ENCODE results near the gene CLCN1. TPM values are rescaled to one million over a fixed set of nuclear protein-coding genes. Genes with fewer than 3 reads are reported as not detected.
A peak's percentile ranks its signal among the peaks of the same experiment; 100 is the strongest.

Gene CLCN1
- total RNA-seq, 5 donors from 2014 or later (not counting 1 experiment from before 2014, with no cell fraction given) = not detected

- Histone ChIP-seq H3K9me3 (no peaks in the 10 kb centered on the region), H3K36me3 (ENCODE audit: control insufficient read depth in 2 of 2, extremely low read depth in 1 of 2, insufficient read depth in 1 of 2, low read length in 1 of 2) (no peaks in the 10 kb centered on the region), H3K4me3 (ENCODE audit: control insufficient read depth in 1 of 2, extremely low read depth in 1 of 2, low read length in 1 of 2) (no peak overlapping the region), H3K27ac (ENCODE audit: low read length) (no peak overlapping the region), H3K27me3 (replicated peaks in 1 of 2; ENCODE audit: control insufficient read depth in 2 of 2, extremely low read depth in 1 of 2, insufficient read depth in 2 of 2, low read length in 1 of 2) (peaks cover 0 to 17% of the 10 kb centered on the region in 2 experiments), H3K4me1 (ENCODE audit: control insufficient read depth in 1 of 2, extremely low read depth in 1 of 2, insufficient read depth in 2 of 2, low read length in 2 of 2) (peaks cover 0 to 5% of the 10 kb centered on the region in 2 experiments)
- DNase-seq (no peak), ATAC-seq (replicated peaks in 1 of 4) (no peak)
- H3K9me3 Mint-ChIP-seq = no peaks in the 10 kb centered on the region
- H3K4me3 Mint-ChIP-seq = no peak overlapping the region
- ChIA-PET POLR2A (no interaction called here), CTCF (interaction anchor here in 1 of 2 donors (0.5 kb wide), 1 partner anchor 81 kb away, joined by 4 read pairs; no protein-coding TSS in a partner anchor)
- WGBS (ENCODE audit: insufficient coverage) = 89% methylated on average over 10 of the region's 10 CpGs
- no peaks in the 10 kb centered on the region for H3K36me3 Mint-ChIP-seq
- H3K27ac Mint-ChIP-seq = no peak overlapping the region
- peaks cover 0 to 2% of the 10 kb centered on the region in 2 donors for H3K27me3 Mint-ChIP-seq
- peaks cover 8 to 14% (median 12%) of the 10 kb centered on the region in 3 donors for H3K4me1 Mint-ChIP-seq
Measured at GRCh38 chr7:143321242-143321641, 5.3 kb downstream of the CLCN1 start.

- WGBS (ENCODE audit: insufficient coverage) = 83% methylated on average over 4 of the region's 4 CpGs
- ATAC-seq (replicated peaks in 1 of 4) = peak in 1 of 4 experiments; percentile 52
- Mint-ChIP-seq H3K36me3 (no peaks in the 10 kb centered on the region), H3K27ac (no peak overlapping the region), H3K4me3 (no peak overlapping the region), H3K4me1 (peaks cover 8 to 15% (median 12%) of the 10 kb centered on the region in 3 donors), H3K9me3 (no peaks in the 10 kb centered on the region), H3K27me3 (peaks cover 0 to 2% of the 10 kb centered on the region in 2 donors)
- H3K4me1 ChIP-seq (ENCODE audit: control insufficient read depth in 1 of 2, extremely low read depth in 1 of 2, insufficient read depth in 2 of 2, low read length in 2 of 2) = peaks cover 0 to 5% of the 10 kb centered on the region in 2 experiments
- no peak overlapping the region for H3K27ac ChIP-seq (ENCODE audit: low read length)
- peaks cover 0 to 17% of the 10 kb centered on the region in 2 experiments for H3K27me3 ChIP-seq (replicated peaks in 1 of 2; ENCODE audit: control insufficient read depth in 2 of 2, extremely low read depth in 1 of 2, insufficient read depth in 2 of 2, low read length in 1 of 2)
- H3K9me3 ChIP-seq = no peaks in the 10 kb centered on the region
- CTCF ChIA-PET = interaction anchor here in 1 of 2 donors (0.5 kb wide), 1 partner anchor 82 kb away, joined by 4 read pairs; no protein-coding TSS in a partner anchor
- H3K4me3 ChIP-seq (ENCODE audit: control insufficient read depth in 1 of 2, extremely low read depth in 1 of 2, low read length in 1 of 2) = no peak overlapping the region
- POLR2A ChIA-PET = no interaction called here
- no peaks in the 10 kb centered on the region for H3K36me3 ChIP-seq (ENCODE audit: control insufficient read depth in 2 of 2, extremely low read depth in 1 of 2, insufficient read depth in 1 of 2, low read length in 1 of 2)
- DNase-seq = no peak
Measured at GRCh38 chr7:143321734-143322133, 5.8 kb downstream of the CLCN1 start.

DNA sequence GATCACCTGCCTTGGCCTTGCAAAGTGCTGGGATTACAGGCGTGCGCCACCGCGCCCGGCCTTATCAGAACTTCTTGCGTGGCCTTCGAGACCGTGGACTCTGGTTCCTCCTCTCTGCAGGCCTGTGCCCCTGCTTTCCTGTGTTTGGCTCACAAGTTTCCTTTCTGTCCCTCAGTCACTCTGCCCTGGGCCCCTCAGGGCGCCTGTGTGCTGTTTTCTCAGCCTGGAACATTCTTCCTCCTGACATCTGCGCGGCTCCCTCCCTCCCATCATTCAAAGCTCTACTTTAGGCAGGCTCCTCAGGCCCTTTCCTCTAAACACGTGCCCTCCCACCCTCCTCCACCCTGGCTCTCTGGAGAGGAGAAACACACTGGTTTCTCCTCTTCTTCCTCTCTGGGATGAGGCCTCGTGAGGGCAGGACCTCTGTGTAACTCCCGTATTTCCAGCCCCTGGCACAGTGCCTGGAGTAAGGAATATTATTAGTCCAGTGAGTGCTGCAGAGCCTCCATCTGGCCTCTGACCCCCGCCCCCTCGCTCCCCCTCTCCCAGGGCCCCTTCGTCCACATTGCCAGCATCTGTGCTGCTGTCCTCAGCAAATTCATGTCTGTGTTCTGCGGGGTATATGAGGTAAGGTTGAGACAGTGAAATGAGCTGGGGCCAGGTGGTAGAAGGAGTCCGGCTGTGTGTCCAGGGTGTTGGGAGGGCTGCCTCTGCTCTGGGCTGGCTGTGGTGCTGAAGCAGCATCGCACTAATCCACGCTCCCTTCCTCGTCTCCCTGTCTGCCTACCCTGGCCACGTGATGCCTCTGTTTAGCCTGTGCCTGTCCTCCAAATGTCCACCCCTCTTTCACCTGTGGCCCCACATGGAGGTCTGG is 7.1 kb downstream of the CLCN1 start:
- Mint-ChIP-seq H3K4me3 (no peak overlapping the region), H3K27ac (no peak overlapping the region), H3K9me3 (no peaks in the 10 kb centered on the region), H3K36me3 (no peaks in the 10 kb centered on the region), H3K4me1 (peaks cover 8 to 15% (median 12%) of the 10 kb centered on the region in 3 donors), H3K27me3 (peaks cover 0 to 2% of the 10 kb centered on the region in 2 donors)
- DNase-seq (no peak), ATAC-seq (replicated peaks in 1 of 4) (no peak)
- Histone ChIP-seq H3K4me3 (ENCODE audit: control insufficient read depth in 1 of 2, extremely low read depth in 1 of 2, low read length in 1 of 2) (no peak overlapping the region), H3K36me3 (ENCODE audit: control insufficient read depth in 2 of 2, extremely low read depth in 1 of 2, insufficient read depth in 1 of 2, low read length in 1 of 2) (no peaks in the 10 kb centered on the region), H3K4me1 (ENCODE audit: control insufficient read depth in 1 of 2, extremely low read depth in 1 of 2, insufficient read depth in 2 of 2, low read length in 2 of 2) (peaks cover 0 to 5% of the 10 kb centered on the region in 2 experiments), H3K27me3 (replicated peaks in 1 of 2; ENCODE audit: control insufficient read depth in 2 of 2, extremely low read depth in 1 of 2, insufficient read depth in 2 of 2, low read length in 1 of 2) (peaks cover 0 to 17% of the 10 kb centered on the region in 2 experiments), H3K9me3 (no peaks in the 10 kb centered on the region), H3K27ac (ENCODE audit: low read length) (no peak overlapping the region)
- ChIA-PET CTCF (no interaction called here), POLR2A (no interaction called here)
- WGBS (ENCODE audit: insufficient coverage) = 90% methylated on average over 16 of the region's 23 CpGs

GRCh38 chr7:143323653-143324052 is 7.7 kb downstream of the CLCN1 start:
- H3K9me3 Mint-ChIP-seq = no peaks in the 10 kb centered on the region
- peaks cover 0 to 2% of the 10 kb centered on the region in 2 donors for H3K27me3 Mint-ChIP-seq
- Histone ChIP-seq H3K27me3 (replicated peaks in 1 of 2; ENCODE audit: control insufficient read depth in 2 of 2, extremely low read depth in 1 of 2, insufficient read depth in 2 of 2, low read length in 1 of 2) (peaks cover 0 to 16% of the 10 kb centered on the region in 2 experiments), H3K36me3 (ENCODE audit: control insufficient read depth in 2 of 2, extremely low read depth in 1 of 2, insufficient read depth in 1 of 2, low read length in 1 of 2) (no peaks in the 10 kb centered on the region), H3K4me3 (ENCODE audit: control insufficient read depth in 1 of 2, extremely low read depth in 1 of 2, low read length in 1 of 2) (no peak overlapping the region), H3K27ac (ENCODE audit: low read length) (no peak overlapping the region), H3K9me3 (no peaks in the 10 kb centered on the region), H3K4me1 (ENCODE audit: control insufficient read depth in 1 of 2, extremely low read depth in 1 of 2, insufficient read depth in 2 of 2, low read length in 2 of 2) (peaks cover 0 to 5% of the 10 kb centered on the region in 2 experiments)
- CTCF ChIA-PET = no interaction called here
- H3K36me3 Mint-ChIP-seq = no peaks in the 10 kb centered on the region
- no peak for ATAC-seq (replicated peaks in 1 of 4)
- POLR2A ChIA-PET = no interaction called here
- DNase-seq = no peak
- peaks cover 8 to 15% (median 12%) of the 10 kb centered on the region in 3 donors for H3K4me1 Mint-ChIP-seq
- no peak overlapping the region for H3K27ac Mint-ChIP-seq
- no peak overlapping the region for H3K4me3 Mint-ChIP-seq
- WGBS (ENCODE audit: insufficient coverage) = 88% methylated on average over 9 of the region's 12 CpGs

- ATAC-seq (replicated peaks in 1 of 4) = peak in 1 of 4 experiments; percentile 46
- H3K9me3 Mint-ChIP-seq = no peaks in the 10 kb centered on the region
- no CpG with 5 or more reads among the region's 2 CpGs for WGBS (ENCODE audit: insufficient coverage)
- no peak for DNase-seq
- Histone ChIP-seq H3K9me3 (no peaks in the 10 kb centered on the region), H3K4me3 (ENCODE audit: control insufficient read depth in 1 of 2, extremely low read depth in 1 of 2, low read length in 1 of 2) (no peak overlapping the region), H3K4me1 (ENCODE audit: control insufficient read depth in 1 of 2, extremely low read depth in 1 of 2, insufficient read depth in 2 of 2, low read length in 2 of 2) (peaks cover 0 to 5% of the 10 kb centered on the region in 2 experiments), H3K27me3 (replicated peaks in 1 of 2; ENCODE audit: control insufficient read depth in 2 of 2, extremely low read depth in 1 of 2, insufficient read depth in 2 of 2, low read length in 1 of 2) (peaks cover 0 to 13% of the 10 kb centered on the region in 2 experiments), H3K27ac (ENCODE audit: low read length) (no peak overlapping the region), H3K36me3 (ENCODE audit: control insufficient read depth in 2 of 2, extremely low read depth in 1 of 2, insufficient read depth in 1 of 2, low read length in 1 of 2) (no peaks in the 10 kb centered on the region)
- H3K36me3 Mint-ChIP-seq = no peaks in the 10 kb centered on the region
- CTCF ChIA-PET = no interaction called here
- H3K4me1 Mint-ChIP-seq = peaks cover 8 to 15% (median 12%) of the 10 kb centered on the region in 3 donors
- POLR2A ChIA-PET = no interaction called here
- no peak overlapping the region for H3K4me3 Mint-ChIP-seq
- peaks cover 0 to under 1% of the 10 kb centered on the region in 2 donors for H3K27me3 Mint-ChIP-seq
- H3K27ac Mint-ChIP-seq = peak overlapping the region; percentile 13 to 48
Measured at GRCh38 chr7:143325240-143325639, 9.3 kb downstream of the CLCN1 start.

- H3K4me3 ChIP-seq (ENCODE audit: control insufficient read depth in 1 of 2, extremely low read depth in 1 of 2, low read length in 1 of 2) = no peak overlapping the region
- Mint-ChIP-seq H3K27ac (no peak overlapping the region), H3K4me3 (no peak overlapping the region), H3K27me3 (no peaks in the 10 kb centered on the region), H3K36me3 (no peaks in the 10 kb centered on the region), H3K4me1 (peaks cover 8 to 15% (median 12%) of the 10 kb centered on the region in 3 donors), H3K9me3 (no peaks in the 10 kb centered on the region)
- DNase-seq = no peak
- ATAC-seq (replicated peaks in 1 of 4) = no peak
- no peaks in the 10 kb centered on the region for H3K36me3 ChIP-seq (ENCODE audit: control insufficient read depth in 2 of 2, extremely low read depth in 1 of 2, insufficient read depth in 1 of 2, low read length in 1 of 2)
- H3K27ac ChIP-seq (ENCODE audit: low read length) = no peak overlapping the region
- POLR2A ChIA-PET = no interaction called here
- peaks cover 0 to 5% of the 10 kb centered on the region in 2 experiments for H3K4me1 ChIP-seq (ENCODE audit: control insufficient read depth in 1 of 2, extremely low read depth in 1 of 2, insufficient read depth in 2 of 2, low read length in 2 of 2)
- H3K27me3 ChIP-seq (replicated peaks in 1 of 2; ENCODE audit: control insufficient read depth in 2 of 2, extremely low read depth in 1 of 2, insufficient read depth in 2 of 2, low read length in 1 of 2) = peaks cover 0 to 3% of the 10 kb centered on the region in 2 experiments
- 80% methylated on average over 4 of the region's 5 CpGs for WGBS (ENCODE audit: insufficient coverage)
- no peaks in the 10 kb centered on the region for H3K9me3 ChIP-seq
- CTCF ChIA-PET = interaction anchor here in 1 of 2 donors (0.6 to 1.1 kb wide), 2 partner anchors 19 to 88 kb away, joined by 3 read pairs; no protein-coding TSS in a partner anchor
Measured at GRCh38 chr7:143327903-143328302, 12.0 kb downstream of the CLCN1 start.

Measured in T-cell (primary cell).